GM18909 (cell line): Measurements from ENCODE around the gene PMFBP1.

Experiments
- ATAC-seq: cut with Tn5 transposase; IDR thresholded peaks from one replicate; pipeline ENCODE4 v1.9.1; 2021; ENCODE audit warnings: mild to moderate bottlenecking; ENCODE audit not compliant: unreplicated experiment, poor library complexity

PMFBP1 gene, protein sequence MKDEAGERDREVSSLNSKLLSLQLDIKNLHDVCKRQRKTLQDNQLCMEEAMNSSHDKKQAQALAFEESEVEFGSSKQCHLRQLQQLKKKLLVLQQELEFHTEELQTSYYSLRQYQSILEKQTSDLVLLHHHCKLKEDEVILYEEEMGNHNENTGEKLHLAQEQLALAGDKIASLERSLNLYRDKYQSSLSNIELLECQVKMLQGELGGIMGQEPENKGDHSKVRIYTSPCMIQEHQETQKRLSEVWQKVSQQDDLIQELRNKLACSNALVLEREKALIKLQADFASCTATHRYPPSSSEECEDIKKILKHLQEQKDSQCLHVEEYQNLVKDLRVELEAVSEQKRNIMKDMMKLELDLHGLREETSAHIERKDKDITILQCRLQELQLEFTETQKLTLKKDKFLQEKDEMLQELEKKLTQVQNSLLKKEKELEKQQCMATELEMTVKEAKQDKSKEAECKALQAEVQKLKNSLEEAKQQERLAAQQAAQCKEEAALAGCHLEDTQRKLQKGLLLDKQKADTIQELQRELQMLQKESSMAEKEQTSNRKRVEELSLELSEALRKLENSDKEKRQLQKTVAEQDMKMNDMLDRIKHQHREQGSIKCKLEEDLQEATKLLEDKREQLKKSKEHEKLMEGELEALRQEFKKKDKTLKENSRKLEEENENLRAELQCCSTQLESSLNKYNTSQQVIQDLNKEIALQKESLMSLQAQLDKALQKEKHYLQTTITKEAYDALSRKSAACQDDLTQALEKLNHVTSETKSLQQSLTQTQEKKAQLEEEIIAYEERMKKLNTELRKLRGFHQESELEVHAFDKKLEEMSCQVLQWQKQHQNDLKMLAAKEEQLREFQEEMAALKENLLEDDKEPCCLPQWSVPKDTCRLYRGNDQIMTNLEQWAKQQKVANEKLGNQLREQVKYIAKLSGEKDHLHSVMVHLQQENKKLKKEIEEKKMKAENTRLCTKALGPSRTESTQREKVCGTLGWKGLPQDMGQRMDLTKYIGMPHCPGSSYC

DNA sequence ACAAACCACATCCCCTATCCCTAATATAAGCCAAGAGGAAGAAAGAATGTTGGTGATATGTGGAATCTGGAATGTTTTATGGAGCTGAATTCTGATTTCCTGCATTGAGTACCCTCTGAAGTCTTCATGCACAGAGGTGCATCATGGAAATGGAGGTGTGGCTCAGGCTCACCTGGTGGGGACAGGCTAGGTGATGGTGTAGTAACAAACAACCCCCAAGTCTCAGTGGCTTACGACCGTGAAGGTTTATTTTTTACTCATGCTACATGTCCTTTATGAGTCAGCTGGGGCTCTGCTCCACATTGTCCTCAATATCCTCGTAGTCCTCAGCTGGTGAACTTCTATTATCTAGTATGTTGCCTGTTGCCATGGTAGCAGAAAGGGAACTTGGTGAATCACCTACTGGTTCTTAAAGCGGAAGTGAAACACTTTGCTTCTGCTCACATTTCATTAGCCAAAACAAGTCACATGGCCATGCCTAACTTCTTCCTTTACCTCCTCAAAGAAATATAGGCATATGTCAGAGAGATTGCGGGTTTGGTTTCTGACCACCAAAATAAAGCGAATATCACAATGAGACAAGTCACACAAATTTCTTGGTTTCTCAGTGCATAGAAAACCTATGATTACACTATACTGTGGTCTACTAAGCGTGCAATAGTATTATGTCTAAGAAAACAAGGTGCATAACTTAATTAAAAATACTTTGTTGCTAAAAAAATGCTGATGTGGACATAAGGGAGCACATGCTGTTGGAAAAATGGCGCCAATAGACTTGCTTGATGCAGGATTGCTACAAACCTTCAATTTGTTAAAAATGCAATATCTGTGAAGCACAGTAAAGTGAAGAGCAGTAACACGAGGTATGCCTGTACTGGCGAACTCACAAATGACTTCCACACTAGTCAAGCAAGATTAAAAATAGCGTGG, at the start of gene PMFBP1:
Gene PMFBP1 (minus strand): TSS at position 51 of the 930 bp plus-strand sequence. CDS start 947 bp downstream, outside the sequence.
- peak; percentile 99 for ATAC-seq

DNA sequence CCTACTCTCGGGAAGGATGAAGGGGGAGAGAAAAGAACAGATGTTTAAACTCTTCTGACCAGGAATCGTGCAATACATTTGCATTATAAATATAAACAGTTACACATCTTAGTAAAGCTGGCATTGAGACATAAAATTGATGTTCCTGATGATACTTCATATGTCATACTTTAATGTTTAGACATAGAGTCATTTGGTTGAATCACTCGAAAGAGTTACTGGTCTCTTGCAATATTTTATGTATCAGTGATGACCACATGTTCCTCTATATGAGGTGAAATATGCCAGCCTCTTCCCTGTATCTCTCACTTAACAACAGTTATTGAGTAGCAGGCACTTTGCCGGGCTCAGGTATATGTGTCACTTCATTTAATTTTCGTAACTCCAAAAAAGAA, 49.7 kb upstream of the PMFBP1 start:
- no peak for ATAC-seq

DNA sequence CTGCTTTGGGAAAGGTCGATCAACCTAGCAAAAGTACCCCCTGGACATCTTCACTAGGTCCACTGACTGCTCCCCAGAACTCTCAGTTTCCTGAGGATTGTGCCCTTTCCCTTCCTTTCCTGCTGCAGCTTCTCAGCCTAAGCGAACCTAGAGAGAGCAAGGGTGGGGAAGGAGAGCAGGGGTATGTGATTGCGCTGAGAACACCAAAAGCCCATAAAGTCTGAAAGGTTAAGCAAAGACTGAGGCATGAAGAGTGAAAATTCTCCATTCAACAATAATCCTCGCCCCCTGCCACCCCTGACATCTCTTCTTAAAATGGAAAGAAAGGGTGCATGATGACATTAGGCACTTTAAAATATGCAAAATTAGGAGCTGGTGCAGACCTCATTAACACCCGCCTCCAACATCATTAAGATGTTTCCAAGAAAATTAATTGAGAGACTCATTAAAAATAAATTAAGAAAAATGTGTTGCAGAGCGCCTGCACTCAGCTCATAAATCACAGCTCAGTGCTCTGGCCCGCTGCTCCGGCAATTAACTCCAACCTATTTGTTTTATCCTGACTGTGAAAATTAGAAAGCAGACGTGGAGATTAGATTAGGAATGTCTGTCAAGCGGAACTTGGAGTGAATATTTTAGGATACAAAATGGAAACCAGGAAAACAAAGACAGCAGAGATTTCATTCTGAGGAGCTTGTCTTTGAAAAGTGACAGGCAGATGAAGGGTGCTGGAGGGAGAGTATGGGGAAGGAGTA, 49.1 kb upstream of the PMFBP1 start:
- ATAC-seq: no peak

DNA sequence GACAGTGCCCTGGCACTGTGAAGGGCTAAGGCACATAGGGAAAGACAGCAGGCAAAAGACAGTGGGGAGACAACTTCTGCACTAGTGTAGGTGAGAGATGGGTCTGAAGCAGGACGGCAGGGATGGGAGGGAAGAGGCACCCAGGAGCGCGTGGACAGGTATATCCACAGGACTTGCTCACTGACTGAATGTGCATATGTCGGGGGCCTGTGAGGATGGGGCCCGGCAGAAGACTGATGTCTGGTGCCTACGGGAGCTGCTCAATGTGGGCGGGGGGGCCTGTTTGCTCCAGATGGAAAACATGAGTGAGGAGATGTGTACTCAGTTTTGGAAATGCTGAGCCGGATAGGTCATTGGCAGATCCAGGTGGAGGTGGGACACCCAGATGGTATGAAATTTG, 47.3 kb upstream of the PMFBP1 start:
- no peak for ATAC-seq

DNA sequence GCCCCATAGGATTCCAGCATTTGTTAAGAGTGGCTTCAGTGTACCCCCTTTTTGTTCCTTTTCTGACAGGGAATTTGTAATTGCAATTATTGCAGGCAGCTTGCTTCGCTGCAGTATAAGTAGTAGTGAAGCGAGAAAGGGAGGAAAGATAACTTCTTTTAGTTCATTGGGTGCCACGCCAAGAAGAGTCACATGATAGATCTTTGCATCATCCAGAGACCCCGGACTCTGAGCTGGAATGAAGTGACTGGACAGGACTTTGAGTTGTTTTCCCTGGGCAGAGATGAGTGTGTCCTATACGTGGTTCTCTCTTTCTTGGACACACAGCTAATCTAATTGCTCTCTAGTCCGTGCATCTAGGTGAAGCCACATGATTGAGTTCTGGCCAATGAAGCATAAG, 44.8 kb upstream of the PMFBP1 start:
- no peak for ATAC-seq

DNA sequence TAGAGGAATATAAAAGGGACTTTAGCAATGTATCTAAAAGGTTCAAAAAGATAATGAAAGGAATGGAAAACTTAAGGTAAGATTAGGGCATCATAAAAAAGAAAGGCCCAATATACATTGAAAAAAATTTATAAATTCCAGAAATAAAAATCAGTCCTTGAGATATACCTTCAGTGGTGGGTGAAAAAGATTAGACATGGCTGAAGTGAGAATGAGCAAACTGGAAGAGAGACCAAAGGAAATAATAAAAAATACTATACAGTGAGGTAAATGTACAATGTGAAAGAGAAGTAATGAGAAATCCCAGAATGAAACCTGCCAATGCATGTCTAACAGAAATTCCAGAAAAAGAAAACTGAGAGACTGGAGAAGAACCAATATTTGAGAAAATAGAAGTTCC, 42.9 kb upstream of the PMFBP1 start:
- no peak for ATAC-seq

DNA sequence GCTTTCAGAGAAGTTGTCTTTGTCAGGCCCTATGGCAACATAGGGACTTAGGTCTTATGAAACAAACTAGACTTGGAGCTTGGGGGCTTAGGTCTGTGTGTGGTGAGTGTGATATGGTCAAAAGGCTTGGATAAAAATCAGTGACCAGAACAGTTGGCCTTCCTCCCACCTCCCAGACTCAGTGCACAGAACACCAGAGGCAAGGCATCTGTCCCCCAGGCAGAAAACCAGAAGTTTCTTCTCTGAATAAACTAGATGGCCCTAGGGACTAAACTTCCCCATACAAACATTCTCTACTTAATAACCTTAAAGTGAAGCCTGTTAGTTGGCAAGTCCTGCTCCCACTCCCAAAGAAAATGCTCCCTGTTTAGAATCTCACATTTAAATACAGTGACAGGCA, 39.2 kb upstream of the PMFBP1 start:
- ATAC-seq: no peak

DNA sequence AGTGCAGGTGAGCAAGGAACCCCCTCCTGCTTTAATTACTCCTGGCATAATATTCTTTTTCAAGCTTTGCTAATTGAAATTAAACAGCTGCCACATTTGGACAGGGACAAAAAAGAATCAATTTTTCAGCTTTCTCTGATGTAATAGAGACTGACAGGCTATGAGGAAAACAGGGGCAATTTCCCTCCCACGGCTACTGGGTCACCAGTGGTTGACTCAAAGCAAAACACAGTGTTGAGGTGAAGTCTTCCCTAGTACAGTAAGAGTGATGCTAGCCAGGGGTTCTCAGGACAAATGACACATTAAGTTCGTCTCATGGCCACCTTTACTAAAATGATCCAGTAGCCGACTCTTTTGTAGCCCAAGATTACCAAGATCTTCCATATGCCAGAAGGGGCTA, 38.6 kb upstream of the PMFBP1 start:
- no peak for ATAC-seq

DNA sequence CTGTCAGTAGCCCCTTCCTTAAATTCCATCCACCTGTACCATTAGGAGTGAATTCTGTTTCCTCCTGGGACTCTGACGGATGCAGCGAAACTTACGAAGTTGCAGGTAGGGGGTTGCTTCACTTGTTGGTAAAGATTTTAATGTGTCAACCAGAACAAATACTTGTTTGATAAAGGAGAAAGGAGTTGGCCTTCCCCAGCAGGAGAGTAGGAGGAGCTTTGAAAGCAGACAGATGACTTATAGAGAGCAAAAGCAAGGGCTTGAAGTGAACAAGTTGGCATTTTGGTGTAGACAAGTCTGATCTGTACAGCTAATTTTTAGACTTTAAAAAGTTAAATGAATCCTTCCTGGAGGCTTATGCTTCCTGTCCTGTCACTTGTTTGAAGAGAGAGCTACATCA, 38.1 kb upstream of the PMFBP1 start:
- ATAC-seq: no peak

DNA sequence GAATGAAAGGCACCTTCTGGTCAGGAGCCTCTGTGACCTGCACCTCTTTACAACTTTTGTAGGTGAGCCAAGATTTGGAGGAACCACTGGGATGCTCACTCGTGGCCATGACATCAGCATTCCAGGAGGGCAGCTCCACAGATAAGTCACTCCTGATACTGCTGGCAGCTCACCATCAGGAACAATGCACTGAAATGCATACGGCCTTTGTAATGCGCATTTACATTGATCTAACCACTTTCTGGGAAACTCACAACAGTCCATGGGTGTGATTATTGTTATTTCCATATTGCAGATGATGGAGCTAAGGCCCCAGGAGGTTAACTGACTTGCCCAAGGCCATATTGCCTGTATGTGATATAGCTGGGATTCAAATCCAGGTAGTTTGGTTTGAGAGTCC, 34.3 kb upstream of the PMFBP1 start:
- ATAC-seq: no peak

DNA sequence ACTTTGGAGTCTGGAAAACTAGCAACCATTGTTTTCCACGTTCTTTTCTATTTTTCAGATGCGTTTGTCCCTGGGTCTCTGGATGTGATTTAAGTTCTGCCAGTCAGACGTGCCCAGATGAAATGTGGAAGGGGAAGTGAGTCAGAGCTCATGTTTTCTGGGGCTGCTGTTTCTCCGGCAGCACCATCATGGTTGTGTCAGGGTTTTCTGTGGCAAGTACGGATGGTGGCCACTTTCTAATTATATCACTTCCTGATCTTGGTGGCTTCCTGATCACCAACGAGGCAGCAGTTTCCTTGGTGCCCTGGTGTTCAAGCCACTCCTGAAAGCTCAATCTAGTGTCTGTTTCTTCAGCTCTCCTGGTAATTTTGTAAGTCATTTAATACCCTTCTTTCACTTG, 31.4 kb upstream of the PMFBP1 start:
- ATAC-seq: peak; percentile 76

DNA sequence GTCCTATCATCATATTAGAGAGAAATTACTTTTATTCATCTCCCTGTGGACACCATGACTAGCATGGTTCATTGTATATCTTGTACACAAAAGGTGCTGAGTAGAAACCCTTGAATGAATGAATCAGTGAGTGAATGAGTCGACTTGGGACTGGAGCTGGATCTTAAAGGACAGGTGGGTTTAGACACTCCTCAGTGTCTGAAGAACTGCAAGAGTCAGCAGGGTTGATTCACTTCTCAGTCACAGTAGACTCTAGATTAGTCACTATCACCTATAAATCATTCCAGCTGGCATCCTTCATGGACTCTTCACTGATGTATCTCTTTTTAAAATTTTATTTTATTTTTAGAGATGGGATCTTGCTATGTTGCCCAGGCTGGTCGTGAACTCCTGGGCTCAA, 30.1 kb upstream of the PMFBP1 start:
- no peak for ATAC-seq

DNA sequence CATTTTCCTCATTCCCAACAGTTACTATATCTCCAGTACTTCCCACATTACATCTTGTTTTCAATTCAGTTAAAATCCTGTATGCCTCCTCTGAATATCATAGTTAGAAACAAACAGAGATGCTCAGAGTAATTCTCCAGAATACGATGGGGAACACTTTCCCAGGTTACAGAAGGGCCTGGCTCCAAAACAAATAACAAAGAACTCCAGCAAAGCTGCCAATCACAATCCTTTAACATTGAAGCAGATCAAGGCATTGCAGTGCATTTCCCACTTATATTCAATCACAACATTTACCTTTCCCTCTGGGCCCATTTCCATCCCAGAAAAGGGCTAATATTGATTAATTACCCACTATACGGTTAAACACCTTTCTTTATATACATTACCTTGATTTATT, 29.4 kb upstream of the PMFBP1 start:
- ATAC-seq: no peak

DNA sequence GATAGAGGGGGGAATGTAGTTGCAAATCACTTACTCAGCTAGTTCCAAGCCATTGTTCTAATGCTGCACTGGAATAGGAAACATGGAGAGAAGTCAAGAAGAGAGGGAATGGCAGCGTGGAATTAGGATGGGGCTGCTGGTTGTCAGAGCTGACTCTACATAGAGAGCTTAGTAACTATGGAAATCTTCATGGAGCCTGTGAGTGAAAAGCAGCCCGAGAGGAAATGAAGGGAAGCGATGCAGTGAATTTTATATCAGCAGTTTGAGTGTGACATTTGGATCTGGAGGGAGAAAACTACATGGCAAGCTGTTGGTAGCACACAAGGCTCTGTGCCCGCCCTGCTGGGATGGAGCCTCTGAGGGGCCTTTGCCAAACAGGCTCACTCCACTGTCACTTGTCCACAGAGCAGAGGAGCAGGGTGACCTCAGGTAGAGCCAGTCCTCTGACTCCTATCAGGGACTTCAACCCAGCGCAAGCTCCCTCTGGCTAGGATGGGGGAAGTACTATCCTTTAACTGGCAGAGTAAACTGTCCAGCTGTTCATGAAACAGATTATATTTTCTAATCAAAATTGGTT, 27.9 kb upstream of the PMFBP1 start:
- ATAC-seq: no peak

DNA sequence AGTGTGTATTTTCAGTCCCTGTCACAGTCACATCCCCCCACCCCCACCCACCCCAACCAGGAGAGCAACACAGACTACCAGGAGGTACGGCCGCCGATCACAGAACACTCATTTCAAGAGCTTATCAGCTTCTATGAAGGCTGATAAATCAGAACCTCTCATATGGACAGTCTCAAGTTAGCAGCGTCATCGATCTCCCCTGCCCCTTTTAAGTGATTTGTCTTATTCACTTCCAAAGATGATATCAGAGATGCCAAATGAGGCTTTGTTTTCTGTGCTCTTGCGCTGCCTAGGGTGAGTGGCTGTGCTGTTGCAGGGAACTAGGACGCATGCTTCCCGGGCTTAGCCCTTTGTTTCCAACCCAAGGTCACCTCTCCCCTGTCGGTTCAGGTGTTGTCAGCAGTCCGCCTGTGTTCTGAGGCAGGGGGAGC, 26.8 kb upstream of the PMFBP1 start:
- no peak for ATAC-seq

DNA sequence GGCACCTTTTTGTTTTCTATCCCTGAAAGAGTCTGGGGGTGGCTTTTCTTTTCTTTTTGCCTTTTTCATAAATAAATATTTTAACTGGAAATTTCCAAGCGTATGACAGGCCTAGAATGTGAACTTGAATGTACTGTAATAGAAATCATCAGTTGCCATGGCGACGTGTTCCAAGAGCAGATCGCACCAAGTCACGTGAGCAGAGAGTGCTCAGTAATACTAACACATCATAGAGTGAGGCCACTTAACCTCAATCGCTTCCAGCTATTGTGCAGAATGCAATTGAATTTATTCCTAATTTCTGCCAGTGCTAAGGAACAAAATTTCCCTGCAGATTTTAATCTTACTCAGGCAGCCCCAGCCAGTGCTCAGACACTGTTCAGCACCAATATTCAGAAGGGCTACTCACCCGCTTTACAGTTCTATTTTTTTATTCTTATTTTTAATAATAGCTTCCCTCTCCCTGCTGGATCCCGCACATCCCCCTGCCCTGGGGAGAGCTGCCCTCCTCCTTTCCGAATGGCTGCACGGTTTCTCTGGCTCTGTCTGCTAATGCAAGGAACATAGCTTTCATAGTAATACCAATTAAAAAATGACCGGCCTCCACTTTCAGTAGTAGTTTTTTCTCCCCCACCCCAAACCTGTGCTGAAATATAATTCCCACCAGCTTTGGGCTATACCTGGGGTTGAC, 26.2 kb upstream of the PMFBP1 start:
- ATAC-seq: no peak

DNA sequence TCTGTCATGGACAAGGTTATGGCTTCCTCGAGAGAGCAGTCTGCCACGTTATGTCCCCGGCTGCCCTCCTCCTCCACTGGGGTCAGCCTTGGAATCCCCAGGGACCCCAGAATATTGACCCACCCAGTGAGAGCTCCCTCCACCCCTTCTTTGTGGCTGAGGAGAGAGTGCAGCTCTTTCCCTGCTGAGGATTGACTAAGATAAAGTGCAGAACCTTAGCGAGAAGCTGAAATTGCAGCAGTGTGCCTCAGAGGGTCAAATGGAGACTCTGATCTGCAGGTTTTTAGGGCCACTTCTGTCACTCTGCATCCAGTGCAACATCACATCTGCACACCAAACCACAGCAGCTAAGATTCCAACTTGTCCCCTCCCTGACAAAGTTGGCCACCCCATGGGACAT, 25.6 kb upstream of the PMFBP1 start:
- no peak for ATAC-seq

DNA sequence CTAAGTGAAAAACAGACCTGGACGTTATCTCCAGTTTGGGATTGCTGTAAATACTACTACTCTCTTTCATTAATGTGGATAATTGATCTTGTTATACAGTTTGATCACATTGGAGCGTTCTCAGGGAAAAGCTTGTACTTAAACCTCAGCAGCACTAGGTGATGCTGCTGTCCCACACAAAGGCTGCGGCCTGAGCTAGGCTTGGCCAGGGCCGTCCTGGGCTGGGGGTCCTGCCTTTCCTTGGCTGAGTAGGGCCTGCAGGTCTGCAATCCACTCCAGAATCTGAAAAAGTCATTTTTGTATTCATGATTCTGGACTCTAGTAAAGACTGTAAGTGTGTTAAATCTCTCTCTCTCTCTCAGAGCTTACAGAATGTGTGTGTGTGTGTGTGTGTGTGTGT, 23.7 kb upstream of the PMFBP1 start:
- ATAC-seq: no peak

DNA sequence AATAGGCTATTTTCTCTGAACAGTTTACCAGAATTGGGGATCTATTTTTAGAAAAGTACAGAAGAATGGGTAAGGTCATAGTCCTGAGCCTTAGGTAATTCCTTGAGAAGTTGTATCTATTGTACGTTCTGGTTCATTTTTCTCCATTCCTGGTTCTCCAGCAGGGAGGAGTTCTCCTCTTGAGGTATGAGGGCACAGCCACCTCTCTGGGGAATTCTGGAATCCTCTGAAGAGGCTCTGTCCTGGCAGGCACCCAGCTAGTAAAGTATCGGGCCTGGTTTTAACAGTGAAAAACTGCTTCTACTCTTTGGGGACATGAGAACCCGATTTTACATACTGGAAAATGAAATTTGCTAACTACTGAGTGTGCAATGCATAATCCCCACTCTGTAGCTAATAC, 19.6 kb upstream of the PMFBP1 start:
- ATAC-seq: no peak
